Left colon (tissue), 2 donors: ENCODE results near the gene MUC5AC. TPM values are rescaled to one million over a fixed set of nuclear protein-coding genes. Genes with fewer than 3 reads are reported as not detected.
"Not testable (repeated sequence)": the region's sequence is repeated elsewhere in the genome, so short reads cannot be mapped to it uniquely, and the experiment has no call there.

Experiments
- ATAC-seq: fragments of 200-7000 bp; cut with Tn5 transposase; one replicate; pipeline ENCODE4 v1.9.1; 2020; ENCODE audit warnings: mild to moderate bottlenecking, moderate library complexity
- DNase-seq, 2 donors: peaks; one replicate each; pipeline ENCODE4 v3.0.0-alpha.2; 2020
- intact Hi-C, 2 donors: fragments of 100-400 bp; cut with DNase I in 1 of 2; cut with micrococcal nuclease in 1 of 2; formaldehyde crosslinking; loops; one replicate each; pipeline versions ENCODE4 v1.11.2 to v1.14.0; 2022; cut with DNase I, micrococcal nuclease
- total RNA-seq, 2 donors: library from RNA; stranded (reverse); fragmentation: NEBNext Ultra II Directional; extraction: Animal tissue kit (Norgen Biotek cat#: 25700); gene quantifications; one replicate each; pipeline ENCODE4 v1.2.1, GENCODE V29; 2021
- donor health status: DM: no; HTN: no; CAD: no.
- donor health status: DM: yes; HTN: yes; CAD: no.

MUC5AC gene
- total RNA-seq, 2 donors from 2014 or later: 0.03 to 0.09 TPM

DNA sequence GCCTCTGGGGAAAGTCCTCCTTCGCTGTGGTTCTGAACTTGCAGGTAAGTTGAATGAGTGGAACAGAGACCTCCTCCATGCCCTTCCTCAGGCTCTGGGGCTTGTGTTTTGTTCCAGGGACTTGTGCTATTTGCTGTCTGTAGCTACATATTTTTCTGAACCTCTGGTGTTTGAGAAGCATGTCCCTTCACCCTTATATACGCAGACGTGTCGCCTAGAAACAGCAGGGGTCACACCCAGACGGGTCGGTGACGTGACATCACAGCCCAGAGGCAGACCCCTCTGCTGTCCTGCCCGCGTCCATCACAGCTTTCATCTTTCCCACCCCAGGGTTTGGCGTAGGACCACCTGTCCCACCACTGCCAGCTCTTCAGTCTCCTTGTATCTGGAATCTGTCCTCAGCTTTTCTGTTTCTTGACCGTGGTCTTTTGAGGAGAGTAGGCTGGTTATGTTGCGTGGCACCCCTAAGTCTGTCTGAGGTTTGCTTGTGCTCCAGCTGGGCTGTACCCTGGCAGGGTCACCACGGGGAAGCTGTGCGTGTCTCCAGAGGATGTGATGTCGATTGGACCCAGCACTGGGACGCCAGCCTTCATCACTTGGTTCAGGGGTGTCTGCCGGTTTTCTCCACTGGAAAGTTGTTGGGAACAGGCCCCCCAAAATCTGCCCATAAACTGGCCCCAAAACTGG is 51.8 kb downstream of the MUC5AC start:
- DNase-seq: no peak
- intact Hi-C loops: loop anchor here in 1 of 2 donors (10.0 kb wide), 1 partner anchor 305 kb away; no protein-coding TSS in a partner anchor
- no peak for ATAC-seq

DNA sequence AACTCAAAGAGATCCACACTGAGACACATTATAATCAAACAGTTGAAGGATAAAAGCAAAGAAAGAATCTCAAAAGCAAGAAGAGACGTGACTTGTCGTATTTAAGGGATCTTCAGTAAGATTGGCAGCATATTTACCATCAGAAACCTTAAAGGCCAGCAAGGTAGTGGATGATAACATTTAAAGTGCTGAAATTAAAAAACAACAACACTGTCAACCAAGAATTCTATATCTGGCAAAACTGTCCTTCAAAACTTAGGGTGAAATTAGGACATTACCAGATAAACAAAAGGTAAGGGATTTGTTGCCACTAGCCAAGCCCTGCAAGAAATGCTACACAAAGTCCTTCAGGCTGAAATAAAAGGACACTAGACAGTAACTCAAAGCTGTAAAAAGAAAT is 54.1 kb downstream of the MUC5AC start:
- ATAC-seq: no peak
- intact Hi-C loops: no loop called here
- DNase-seq: no peak

DNA sequence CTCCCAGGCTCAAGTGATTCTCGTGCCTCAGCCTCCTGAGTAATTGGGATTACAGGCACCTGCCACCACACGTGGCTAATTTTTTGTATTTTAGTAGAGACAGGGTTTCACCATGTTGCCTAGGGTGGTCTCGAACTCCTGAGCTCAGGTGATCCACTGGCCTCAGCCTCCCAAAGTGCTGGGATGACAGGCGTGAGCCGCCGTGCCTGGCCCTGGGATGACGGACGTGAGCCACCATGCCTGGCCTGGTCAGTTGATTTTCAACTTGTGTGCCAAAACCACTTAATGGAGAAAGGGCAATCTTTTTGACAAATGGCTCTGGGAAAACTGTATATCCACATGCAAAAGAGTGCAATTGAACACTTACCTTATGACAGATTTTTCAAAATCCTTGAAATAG is 58.1 kb downstream of the MUC5AC start:
- intact Hi-C loops, ATAC-seq, DNase-seq: not testable (repeated sequence)

GRCh38 chr11:1217151-1217550 is 59.4 kb downstream of the MUC5AC start:
- DNase-seq (peak; percentile 3 to 17), ATAC-seq (no peak)
- intact Hi-C loops: no loop called here

DNA sequence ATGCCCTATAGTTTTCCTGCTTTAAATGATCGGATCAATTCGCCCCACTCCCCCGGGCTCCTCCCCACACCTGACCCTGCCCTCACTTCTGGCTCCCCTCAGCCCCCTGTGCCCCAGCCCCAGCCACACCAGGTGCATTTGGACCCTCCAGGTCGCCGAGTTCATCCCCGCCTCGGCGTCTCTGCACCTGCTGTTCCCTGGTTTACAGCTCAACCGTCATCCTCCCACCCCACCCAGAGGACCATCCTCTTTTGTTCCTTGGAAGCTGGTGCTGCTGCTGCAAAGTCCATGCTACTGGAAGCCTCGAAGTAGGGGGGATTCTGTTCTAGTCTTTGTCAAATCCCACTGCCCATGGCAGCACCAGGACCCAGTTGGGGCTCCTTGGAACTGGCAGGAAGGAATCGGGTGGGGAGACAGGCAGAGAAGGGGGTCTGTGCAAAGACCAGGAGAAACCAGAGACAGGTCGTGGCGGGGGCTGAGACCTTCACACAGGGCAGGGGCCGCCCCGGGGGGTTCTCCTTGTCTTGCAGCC is 60.6 kb downstream of the MUC5AC start:
- DNase-seq (peak; percentile 68 to 70), ATAC-seq (peak; percentile 44)
- intact Hi-C loops: no loop called here

GRCh38 chr11:1218788-1219445 is 61.2 kb downstream of the MUC5AC start:
- ATAC-seq (peak; percentile 2), DNase-seq (peak; percentile 30 to 33)
- intact Hi-C loops: no loop called here

- intact Hi-C loops: no loop called here
- no peak for ATAC-seq
- DNase-seq: no peak
Measured at GRCh38 chr11:1219446-1219833, 61.7 kb downstream of the MUC5AC start.

GRCh38 chr11:1219834-1220815 is 62.4 kb downstream of the MUC5AC start:
- DNase-seq (peak; percentile 83 to 91), ATAC-seq (peak; percentile 58)
- intact Hi-C loops: no loop called here

DNA sequence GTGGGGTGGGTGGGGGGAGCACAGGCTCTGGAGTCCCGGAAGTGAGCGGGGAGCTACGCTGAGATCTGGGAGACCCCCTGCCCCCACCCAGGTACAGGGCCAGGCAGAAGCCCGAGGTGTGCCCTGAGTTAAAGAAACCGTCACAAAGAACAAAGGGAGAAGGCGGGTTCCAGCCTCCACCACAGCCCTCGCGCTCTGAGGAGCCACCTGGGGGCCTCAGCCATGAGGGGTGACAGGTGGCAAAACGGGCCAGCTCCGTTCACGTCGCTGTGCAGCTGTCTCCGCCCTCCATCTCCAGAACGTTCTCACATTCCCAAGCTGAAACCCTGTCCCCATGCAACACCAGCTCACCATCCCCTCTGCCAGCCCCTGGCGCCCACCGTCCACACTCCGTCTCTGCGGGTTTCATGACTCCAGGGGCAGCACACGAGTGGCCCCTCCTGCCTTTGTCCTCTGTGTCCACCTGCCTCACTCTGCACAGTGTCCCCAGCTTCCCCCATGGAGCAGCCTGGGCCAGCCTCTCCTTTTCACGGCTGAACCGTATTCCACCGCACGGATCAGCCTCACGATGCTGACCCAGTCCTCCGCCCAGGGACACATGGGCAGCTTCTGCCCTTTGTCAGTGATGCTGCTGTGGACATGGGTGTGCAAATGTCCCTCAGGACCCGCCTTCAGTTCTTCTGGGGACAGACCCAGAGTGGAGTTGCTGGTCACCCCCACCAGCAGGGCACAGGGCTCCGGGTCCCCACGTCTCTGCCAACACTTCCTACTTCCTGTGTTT is 63.4 kb downstream of the MUC5AC start:
- intact Hi-C loops: no loop called here
- DNase-seq (peak; percentile 27 to 37), ATAC-seq (peak; percentile 10)

DNA sequence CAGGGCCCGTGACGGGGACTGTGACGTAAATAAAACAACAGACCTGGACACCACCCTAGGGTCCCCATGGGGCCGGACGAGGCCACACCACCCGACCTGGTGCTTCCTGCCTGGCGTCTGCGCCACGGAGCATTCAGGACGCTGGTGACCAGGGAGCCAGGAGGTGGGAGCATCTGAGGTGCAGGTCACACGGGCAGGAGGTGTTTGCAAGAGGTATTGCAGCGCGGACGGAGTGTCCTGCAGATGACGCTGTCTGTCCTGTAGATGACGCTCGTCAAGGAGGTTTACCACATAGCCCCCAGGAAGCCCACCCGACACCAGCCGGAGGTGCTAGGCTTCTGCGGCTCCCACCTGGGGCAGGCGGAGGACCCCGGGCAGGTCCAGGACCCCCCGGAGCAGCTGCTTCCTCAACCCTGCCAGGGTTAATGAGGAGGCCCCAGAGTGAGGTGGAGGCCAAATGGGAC is 64.1 kb downstream of the MUC5AC start:
- ATAC-seq: no peak
- peak; percentile 19 to 27 for DNase-seq
- intact Hi-C loops: no loop called here

- peak; percentile 84 to 90 for DNase-seq
- ATAC-seq: peak; percentile 53
- intact Hi-C loops: no loop called here
Measured at GRCh38 chr11:1222491-1223345, 65.0 kb downstream of the MUC5AC start, which contains the start of gene MUC5B. MUC5B (plus strand) TSS chr11:1223066; CDS start chr11:1223124, 58 bp downstream.

DNA sequence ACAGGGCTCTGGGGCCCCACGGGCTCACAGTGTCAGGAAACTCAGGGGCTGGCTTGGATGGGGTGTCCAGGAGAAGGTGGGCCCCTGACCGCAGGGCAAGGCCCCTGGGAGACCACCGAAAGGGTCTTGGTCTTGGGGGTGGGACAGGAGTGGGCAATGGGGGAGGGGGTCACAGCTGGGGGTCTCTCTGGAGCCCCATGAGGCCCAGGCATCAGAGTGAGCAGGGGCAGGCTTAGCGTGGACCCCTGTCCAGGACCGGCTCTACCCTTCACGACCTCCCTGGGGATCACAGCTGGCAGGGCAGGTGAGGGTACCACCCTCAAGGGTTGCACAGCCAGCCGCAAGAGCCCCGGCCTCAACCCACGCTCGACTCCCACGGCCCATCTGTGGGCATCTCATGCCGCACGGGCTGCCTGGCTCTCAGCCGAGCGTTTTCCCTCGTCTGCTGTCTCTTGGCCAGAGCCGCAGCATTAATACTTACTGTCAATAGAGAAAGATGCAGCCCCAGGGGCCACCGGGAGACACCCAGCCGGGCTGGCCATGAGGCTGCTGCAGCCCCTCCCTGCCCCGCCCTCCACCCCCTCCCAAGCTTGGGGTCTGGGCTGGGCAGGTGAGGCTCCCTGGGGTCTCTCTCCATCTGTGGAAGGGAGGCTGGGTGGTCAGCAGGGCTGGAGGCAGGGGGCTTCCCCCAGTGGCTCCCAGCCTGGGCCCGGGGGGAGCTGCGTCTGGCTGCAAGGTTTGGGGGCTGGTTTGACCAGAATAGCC is 65.8 kb downstream of the MUC5AC start:
- peak; percentile 12 for ATAC-seq
- intact Hi-C loops: no loop called here
- DNase-seq: peak; percentile 33 to 38

- DNase-seq: no peak
- intact Hi-C loops: no loop called here
- ATAC-seq: peak; percentile 1
Measured at GRCh38 chr11:1224111-1224490, 66.3 kb downstream of the MUC5AC start.

- ATAC-seq (peak; percentile 36), DNase-seq (peak; percentile 73 to 79)
- intact Hi-C loops: no loop called here
Measured at GRCh38 chr11:1224491-1225385, 67.0 kb downstream of the MUC5AC start.

- ATAC-seq (no peak), DNase-seq (peak; percentile 9 to 23)
- intact Hi-C loops: no loop called here
Measured at GRCh38 chr11:1225386-1226225, 67.9 kb downstream of the MUC5AC start.
